ENCODE results near the gene LRMDA.

The LRMDA gene

DNA sequence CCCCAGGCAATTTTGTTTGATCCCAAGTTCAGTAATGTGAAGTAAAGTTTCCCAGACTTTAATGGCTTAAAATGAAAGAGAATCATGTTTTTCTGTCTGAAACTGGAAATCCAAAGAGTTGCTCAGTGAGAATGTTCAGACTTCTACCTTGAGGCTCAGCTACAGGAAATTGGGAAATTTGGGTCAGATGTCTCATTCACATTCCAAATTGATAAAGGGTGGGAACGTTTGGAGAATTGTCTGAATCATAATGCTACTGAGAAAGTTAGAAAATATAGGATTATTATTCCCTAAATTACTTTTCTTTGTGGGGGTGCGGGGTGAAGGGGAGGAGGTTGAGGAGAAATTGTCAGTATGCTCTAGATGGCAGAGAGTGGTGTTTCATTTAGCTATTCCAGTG lies 773.9 kb downstream of the LRMDA start:
- peak; percentile 65 for DNase-seq (ENCODE audit: low read depth)

GRCh38 chr10:76206797-76207352 lies 775.5 kb downstream of the LRMDA start:
- no peak for TF ChIP-seq CTCF (conservative IDR thresholded peaks at IDR 0.05; ENCODE audit: low read length)
- H3K4me3 ChIP-seq (ENCODE audit: low read length): no peak overlapping the region
- DNase-seq (ENCODE audit: low read depth): no peak

More for the DNA sequence above, 773.9 kb downstream of the LRMDA start:
- H3K4me3 ChIP-seq (ENCODE audit: low read length): no peak overlapping the region
- TF ChIP-seq CTCF (conservative IDR thresholded peaks at IDR 0.05; ENCODE audit: low read length): no peak

DNA sequence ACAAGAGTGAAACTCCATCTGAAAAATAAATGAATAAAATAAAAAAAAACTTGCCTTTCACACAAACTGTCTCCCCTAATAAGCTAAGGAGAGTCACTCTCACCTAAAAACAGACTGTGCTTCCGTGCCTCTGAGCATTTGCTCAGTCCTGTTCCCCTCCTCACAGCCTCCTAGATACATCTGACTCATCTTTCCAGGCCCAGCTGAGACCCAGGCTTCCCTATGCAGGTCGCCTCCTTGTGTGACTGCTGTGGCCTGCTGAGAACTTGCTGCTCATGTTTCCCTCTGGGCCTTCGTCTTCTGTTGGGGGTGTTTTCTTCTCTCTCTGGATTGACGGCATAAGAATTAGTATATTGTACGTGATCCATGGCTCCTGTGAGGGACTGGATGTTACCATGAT lies 777.7 kb downstream of the LRMDA start:
- DNase-seq (ENCODE audit: low read depth): no peak
- no peak for TF ChIP-seq CTCF (conservative IDR thresholded peaks at IDR 0.05; ENCODE audit: low read length)
- no peak overlapping the region for H3K4me3 ChIP-seq (ENCODE audit: low read length)

DNA sequence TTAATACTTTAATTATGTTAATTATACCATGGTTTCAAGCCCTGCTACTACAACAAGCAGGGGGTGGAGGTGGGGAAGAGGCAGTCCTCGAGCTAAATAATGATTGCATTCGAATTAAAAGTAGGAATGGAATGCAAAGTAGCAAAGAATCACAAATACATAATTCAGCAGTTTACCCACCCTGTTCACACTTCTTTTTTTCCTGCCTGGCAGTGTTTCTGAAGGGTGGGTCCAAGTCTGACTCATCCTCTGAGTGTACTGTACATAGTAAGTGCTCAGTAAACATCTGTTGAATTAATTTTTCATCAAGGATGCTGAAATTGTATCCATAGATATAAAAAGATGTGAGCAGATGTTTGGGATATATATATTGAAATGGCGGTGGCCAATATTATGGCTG lies 778.8 kb downstream of the LRMDA start:
- no peak for DNase-seq (ENCODE audit: low read depth)
- no peak for TF ChIP-seq CTCF (conservative IDR thresholded peaks at IDR 0.05; ENCODE audit: low read length)
- no peak overlapping the region for H3K4me3 ChIP-seq (ENCODE audit: low read length)

DNA sequence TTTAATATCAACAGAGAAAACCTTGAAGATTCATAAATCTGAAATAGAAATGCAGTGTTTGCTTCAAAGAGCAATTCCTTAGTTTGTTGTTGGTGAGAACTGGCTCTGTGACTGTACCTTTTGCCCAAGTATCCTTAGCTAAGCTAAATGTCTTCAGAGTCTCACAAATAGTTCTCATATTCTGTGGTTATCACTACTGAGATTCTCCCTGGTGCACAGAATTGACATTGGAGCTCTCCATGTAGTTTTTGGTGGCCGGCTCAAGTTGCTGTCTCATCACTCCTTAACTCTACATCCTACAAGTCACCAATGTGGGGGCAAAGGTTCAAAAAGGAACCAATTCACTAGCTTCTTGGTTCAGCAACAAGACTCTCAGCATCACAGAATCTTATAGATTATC lies 780.3 kb downstream of the LRMDA start:
- H3K4me3 ChIP-seq (ENCODE audit: low read length): no peak overlapping the region
- no peak for TF ChIP-seq CTCF (conservative IDR thresholded peaks at IDR 0.05; ENCODE audit: low read length)
- DNase-seq (ENCODE audit: low read depth): peak; percentile 29

GRCh38 chr10:76213876-76214275 lies 782.5 kb downstream of the LRMDA start:
- DNase-seq (ENCODE audit: low read depth): no peak
- H3K4me3 ChIP-seq (ENCODE audit: low read length): no peak overlapping the region
- TF ChIP-seq CTCF (conservative IDR thresholded peaks at IDR 0.05; ENCODE audit: low read length): no peak

DNA sequence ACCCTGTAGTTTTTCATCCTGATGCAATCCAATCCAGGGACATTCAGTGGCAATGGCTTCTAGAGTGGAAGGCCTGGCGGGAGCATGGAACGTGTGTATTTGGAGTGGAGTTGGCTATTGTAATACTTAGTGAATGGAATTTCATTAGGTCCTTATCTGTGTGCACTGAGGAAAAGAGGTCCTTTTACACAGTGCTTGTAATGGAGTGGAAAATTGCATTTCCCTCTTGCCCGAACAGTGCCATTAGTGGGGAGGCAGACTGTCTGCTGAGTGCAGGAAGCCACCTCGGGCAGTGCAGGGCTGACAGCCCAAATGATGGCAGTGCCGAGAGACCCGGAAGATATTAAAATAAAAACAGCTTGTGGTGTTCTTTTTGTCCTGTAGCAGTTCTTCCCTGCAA lies 786.6 kb downstream of the LRMDA start:
- no peak overlapping the region for H3K4me3 ChIP-seq (ENCODE audit: low read length)
- no peak for TF ChIP-seq CTCF (conservative IDR thresholded peaks at IDR 0.05; ENCODE audit: low read length)
- no peak for DNase-seq (ENCODE audit: low read depth)

Measured in AG10803 (cell line).